CD4-positive, alpha-beta T cell treated with Interleukin-4 for 1 hour (primary cell): Measurements from ENCODE around the gene CRYGD.
"Not testable (repeated sequence)": the region's sequence is repeated elsewhere in the genome, so short reads cannot be mapped to it uniquely, and the experiment has no call there.

Experiments
- DNase-seq, 2 donors: peaks; one replicate each; pipeline ENCODE4 v3.0.0-alpha.2; 2020 to 2022

Gene CRYGD

DNA sequence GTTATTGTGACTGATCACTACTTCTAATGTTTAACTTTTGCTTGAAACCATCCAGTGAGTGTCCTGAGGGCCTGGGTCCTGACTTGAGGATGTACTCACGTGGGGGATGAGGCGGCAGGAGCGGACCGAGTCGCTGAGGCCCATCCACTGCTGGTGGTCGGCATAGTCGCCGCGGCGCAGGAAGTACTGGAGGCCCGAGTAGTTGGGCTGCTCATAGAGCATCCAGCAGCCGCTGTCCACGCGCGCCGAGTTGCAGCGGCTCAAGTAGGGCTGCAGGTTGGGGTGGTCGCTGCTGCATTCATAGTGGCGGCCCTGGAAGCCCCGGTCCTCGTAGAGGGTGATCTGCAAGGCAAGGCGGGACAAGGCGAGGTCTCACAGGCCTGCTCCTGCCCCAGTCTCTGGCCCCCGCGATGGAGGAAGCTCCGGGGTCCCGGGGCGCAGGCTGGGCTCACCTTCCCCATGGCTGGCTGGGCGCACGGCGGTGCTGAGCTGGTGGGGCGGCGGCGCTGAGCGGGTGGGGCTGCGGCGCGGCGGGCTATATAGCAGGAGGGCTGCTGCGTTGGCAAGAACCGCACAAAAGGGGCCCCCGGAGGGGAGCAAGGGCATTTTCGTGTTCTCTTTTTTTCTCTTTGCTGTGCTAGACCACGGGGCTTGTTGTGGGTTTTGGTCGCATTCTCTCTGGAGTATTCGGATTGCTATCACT lies at the start of gene CRYGD:
Gene CRYGD, minus strand, starts transcription at position 512 of the 703 bp plus-strand sequence. Its CDS starts 51 bp downstream, at position 461.
- not testable (repeated sequence) for DNase-seq

DNA sequence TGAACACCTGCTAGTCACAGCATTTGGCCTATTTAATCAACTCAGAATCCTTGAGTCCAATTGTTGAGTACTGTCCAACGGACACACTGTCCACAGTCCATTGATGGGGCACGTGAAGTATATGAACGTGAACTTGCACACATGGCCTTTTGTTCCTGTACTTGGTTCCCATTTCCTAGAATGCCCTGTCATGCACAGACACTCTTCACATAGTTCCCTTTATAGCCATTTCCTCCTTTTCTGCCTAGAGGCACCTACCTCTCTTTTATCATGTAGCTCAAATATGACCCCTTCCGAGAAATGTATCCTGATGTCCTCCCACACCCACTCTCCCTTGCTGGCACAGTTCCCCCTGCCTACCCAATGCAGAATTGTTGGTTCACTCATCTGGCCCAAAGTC lies 47.8 kb upstream of the CRYGD start:
- DNase-seq = peak in 1 of 2 donors; percentile 37

DNA sequence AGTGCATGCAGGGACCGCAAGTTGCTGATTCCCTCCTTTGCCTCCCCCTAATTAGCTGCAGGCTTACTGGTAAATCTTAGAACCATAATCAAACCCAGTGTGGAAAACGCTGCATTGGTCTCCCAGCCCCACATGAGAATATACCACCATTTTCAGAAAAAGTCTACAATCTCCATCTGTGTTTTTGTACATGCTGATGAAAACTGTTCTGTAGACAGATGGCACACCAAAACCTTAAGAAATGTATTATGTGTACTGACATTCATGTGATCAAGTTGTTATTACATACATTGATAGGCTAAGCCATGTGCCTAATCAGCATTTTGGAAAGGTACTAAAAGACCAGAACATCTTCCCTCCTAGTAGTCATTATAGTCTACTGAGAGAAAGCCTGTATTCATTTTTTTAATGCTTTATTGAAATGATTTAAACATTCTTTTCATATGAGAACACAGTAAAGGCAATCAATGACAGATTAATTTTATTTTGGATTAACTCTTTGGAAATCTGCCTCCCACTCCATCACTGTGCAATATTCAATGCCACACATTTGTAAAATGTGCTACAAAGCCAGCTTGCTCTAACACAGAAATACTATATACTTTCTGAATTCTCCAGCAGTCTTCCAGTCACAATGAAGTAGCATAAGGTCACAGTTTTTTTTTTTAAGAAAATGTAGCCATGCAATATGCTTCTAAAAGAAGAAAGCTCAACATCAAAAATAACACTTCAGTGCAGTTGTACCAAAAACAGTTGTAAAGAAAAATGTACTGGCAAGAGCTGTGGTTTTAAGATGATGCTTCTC lies 40.8 kb upstream of the CRYGD start:
- no peak for DNase-seq

- DNase-seq = no peak
Measured at GRCh38 chr2:208163489-208163888, 39.2 kb upstream of the CRYGD start, which contains the start of gene CRYGA. Gene CRYGA (minus strand): TSS chr2:208163589. CDS start chr2:208163556, 33 bp downstream.

DNA sequence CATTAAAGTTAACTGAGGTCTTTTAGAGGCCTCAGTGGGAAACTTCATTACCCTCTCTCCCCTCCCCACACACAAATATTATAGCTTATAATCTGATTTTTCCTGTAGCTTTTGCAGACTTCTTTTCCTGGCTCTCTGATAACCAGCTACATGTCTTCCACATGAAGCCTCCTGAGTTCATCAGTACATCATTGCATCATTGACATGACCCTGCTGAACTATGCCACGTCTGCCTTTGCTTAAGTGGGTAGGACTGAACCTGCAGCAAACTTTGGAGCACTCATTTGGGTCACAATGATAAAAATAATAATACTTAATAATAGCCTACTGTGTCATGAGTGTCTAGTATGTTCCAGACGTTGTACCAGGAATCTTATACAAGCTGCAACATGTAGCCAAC lies 32.1 kb upstream of the CRYGD start:
- no peak for DNase-seq

- DNase-seq = no peak
Measured at GRCh38 chr2:208153156-208153555, 28.8 kb upstream of the CRYGD start.

- no peak for DNase-seq
Measured at GRCh38 chr2:208150956-208151355, 26.6 kb upstream of the CRYGD start.

GRCh38 chr2:208150094-208150493 lies 25.8 kb upstream of the CRYGD start:
- no peak for DNase-seq

DNA sequence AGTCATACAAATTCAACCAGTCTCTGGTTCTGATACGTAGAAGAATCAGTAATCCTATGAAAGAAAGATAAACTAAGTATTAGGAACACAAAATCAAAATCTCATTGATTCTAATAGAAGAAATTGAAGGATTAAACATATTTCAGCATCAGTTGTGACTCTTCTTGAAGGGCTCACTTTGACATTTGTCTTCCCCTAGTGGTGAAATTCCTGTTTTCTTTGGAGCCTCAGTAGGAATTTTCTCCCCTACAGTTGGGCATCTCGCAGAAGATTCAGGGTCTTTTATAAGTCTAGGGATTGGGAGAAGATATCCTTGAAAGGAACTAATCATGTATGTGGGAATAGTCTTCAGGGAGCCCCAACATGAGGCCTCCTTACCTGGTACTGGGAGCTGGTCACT lies 24.5 kb upstream of the CRYGD start:
- no peak for DNase-seq

DNA sequence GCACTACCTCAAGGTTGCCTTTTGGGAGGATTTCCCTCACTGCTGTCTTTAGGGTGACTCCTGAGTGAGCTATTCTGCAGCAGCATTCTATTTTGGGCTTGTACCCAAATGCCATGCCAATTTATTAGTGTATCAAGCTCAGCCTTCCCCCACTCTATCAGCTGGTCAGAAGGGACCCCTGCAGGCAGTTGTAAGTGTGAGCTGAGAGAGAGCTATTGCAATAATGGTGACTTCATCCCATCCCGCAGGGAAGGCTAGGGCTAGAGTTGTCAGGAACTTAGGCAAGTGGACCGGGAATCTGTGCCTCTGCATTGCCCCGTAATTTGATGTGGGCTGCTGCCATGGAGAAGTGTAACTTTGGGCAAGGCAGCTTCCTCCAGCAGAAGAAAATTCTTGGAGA lies 23.4 kb upstream of the CRYGD start:
- DNase-seq = no peak

DNA sequence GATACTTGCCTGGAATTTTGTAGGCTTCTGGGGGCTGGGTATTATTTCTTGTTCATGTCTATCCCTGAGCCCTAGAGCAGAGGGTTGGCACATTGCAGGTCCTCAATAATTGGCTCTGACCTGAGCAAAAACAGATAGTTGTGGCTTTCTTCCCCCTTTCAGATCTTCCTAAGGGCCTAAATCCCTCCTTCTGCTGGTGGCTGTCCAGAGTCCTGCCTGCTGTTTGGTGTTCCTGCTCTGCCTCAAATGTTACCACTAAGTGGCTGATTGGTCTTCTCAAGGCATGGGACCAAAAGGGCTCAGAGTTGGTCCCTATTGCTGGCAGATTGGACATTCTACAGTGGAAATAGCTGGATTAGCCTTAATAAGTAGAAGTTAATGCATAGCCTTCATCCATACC lies 22.7 kb upstream of the CRYGD start:
- DNase-seq = no peak

DNA sequence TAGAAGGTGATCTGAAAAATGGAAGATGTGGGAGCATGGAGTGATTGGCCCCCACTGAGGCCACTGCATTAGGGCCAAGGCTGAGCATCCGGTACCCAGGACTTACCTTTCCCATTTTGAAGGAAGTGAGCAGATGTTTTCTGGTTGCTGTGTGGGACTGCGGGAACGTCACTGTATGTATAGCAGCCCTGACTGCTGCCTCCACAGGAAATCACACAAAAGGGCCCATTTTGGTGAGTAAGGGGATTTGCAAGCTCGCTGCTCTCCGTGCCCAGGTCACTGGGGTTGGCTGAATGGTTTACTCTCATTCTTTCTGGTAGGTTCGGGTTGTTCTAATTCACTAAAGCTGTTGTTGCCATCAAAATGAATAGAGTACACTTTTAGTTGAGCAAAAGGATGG lies 21.7 kb upstream of the CRYGD start, which contains the start of gene CRYGB:
Gene CRYGB, minus strand, starts transcription at position 153 of the 400 bp plus-strand sequence. Its CDS starts 38 bp downstream, at position 115.
- DNase-seq = no peak

DNA sequence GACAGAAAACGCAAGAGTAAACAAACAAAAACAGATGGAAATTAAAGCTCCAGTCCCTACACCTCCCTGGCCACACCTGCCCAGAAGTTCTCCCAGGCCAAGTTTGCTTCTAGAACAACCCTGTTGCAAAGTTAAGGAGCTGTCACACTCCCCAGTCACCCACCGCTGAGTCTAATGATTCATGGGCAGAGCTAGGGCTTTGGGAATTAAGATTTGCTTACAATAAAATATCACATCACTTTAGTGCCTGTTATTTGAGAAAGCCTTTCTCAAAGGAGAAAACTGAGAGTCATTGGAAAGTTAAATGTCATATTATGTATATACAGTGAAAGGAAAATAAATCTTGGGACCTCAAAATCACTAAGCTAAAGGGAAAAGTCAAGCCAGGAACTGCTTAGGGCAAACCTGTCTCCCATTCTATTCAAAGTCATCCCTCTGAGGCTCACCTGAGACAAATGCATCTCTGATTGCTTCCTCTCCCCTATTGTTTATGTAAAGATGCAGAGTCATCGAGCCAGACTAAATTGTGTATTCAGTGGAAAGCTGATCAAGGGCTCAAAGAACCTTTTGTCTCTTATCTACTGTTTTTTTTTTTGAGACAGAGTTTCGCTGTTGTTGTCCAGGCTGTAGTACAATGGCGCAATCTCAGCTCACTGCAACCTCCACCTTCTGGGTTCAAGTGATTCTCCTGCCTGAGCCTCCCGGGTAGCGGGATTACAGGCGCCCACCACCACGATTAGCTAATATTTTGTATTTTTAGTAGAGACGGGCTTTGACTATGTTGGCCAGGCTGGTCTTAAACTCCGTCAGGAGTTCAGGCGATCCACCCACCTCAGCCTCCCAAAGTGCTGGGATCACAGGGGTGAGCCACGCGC lies 18.8 kb upstream of the CRYGD start:
- DNase-seq = no peak

- DNase-seq = no peak
Measured at GRCh38 chr2:208142240-208142924, 18.1 kb upstream of the CRYGD start.

DNA sequence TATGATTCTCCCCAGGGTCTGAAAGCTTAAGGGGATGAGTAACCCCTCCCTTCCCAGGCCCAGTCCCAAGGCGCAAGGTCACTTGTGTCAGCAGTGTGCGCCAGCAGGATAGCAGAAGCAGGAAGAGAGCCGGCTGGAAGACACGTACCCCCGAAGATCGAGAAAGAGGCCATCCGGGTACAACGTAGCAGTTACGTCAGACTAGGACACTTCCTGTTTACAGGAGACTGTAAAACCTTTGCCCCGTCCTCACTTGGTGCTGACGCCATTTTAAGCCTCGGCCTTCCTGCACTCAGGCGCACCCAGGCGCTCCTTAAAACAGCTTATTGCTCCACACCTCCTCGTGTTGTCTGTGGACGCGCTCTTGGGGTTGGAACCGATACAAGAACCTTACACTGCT lies 15.1 kb upstream of the CRYGD start:
- no peak for DNase-seq

- DNase-seq = not testable (repeated sequence)
Measured at GRCh38 chr2:208138334-208138733, 14.0 kb upstream of the CRYGD start.

- no peak for DNase-seq
Measured at GRCh38 chr2:208136716-208137094, 12.4 kb upstream of the CRYGD start.

DNA sequence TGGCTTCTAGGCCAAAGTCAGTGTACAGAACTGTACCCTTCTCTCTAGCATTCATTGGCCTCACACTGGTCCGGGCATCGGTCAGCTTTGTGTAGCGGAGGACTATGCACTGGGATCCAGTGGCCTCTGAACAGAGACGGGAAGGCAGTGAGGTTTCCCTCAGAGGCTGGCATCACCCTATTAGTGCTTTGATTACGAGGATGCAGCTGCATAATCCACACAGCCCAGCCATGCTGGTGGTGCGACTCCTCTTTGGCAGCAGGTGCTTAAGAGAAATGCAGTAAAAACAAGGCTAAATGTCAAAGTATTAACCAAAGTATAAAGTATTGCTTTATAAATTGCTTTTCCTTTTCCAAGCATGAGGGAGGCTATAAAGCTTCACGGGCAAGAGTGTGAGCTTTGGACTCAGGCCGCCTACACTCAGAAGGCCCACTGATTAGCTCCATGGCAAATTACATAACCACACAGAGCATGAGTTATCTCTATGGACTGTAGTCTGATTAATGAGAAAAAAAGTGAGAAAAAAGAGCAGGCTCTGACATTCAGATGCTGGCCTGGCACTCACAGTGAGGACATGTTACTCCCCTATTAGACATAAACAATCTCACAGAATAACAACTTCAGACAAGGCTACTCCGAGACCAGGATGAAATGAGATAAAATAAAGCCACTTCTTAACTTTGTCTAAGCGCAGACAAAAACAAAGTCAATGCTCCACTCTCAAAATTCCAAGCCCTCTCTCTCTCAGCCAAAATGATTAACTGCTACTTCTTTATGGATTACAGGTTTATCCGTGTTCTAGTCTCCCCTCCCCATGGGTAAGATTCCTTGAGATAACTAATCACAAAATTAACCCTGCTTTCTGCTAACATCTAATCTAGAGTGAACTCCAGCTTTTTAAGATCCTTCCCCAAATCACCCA lies 11.7 kb upstream of the CRYGD start:
- DNase-seq = no peak

DNA sequence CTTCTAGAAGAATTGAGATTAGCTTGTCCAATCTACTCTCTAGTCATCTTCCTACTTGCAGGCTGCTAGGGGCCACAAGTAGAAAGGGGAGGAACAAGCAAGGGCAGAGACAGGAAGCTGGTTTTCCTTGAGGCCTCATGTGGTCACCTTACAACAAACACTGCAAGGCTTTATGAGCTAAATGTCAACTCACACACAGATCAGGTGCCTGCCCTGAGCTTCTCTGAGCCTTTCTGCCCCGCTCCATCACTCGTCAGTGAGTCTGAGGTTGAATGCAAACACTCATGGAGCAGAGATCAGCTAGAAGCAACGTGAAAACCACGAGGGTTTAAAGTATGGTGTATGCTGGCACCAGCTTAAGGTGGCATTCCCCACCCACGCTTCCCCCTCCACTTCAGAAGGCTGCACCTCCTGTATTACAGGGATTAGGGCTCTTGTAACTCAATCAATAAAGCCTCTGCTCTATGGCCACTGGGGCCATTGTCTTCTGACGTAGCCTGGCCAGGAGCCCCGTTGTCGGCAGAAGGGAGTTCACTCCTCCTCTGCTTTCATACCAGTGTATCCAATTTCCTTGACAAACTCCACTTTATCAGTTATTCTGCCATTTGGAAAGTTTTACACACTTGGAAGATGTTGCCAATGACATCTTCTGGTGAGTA lies 10.7 kb upstream of the CRYGD start:
- no peak for DNase-seq

DNA sequence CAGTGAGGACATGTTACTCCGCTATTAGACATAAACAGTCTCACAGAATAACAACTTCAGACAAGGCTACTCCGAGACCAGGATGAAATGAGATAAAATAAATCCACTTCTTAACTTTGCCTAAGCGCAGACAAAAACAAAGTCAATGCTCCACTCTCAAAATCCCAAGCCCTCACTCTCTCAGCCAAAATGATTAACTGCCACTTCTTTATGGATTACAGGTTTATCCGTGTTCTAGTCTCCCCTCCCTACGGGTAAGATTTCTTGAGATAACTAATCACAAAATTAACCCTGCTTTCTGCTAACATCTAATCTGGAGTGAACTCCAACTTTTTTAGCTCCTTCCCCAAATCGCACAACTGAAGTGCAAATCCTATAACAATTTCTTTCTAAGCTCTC lies 6.4 kb upstream of the CRYGD start:
- no peak for DNase-seq
